ENCODE measurements around the gene LUZP2.

DNA sequence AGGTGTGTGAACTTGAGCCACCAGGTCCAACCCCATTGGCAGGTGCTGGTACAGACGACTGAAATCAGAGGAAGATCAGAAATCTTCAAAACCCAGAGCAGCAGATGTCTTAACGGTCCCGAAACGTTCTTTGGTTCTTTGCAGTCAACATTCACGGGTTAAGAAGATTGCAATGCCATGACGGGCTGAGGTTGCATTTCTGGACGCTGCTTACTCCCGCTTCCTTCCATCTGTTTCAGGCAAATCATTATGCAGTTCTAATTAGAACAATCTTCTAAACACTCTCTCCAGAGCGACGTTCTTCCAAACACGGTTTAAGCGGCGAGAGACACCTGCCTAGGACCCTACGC is 492 bp upstream of the LUZP2 start:
- TF ChIP-seq, protein P1, sequence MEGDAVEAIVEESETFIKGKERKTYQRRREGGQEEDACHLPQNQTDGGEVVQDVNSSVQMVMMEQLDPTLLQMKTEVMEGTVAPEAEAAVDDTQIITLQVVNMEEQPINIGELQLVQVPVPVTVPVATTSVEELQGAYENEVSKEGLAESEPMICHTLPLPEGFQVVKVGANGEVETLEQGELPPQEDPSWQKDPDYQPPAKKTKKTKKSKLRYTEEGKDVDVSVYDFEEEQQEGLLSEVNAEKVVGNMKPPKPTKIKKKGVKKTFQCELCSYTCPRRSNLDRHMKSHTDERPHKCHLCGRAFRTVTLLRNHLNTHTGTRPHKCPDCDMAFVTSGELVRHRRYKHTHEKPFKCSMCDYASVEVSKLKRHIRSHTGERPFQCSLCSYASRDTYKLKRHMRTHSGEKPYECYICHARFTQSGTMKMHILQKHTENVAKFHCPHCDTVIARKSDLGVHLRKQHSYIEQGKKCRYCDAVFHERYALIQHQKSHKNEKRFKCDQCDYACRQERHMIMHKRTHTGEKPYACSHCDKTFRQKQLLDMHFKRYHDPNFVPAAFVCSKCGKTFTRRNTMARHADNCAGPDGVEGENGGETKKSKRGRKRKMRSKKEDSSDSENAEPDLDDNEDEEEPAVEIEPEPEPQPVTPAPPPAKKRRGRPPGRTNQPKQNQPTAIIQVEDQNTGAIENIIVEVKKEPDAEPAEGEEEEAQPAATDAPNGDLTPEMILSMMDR (conservative IDR thresholded peaks at IDR 0.05; ENCODE audit: low read length) = no peak
- TF ChIP-seq EZH2phosphoT487 (IDR thresholded peaks at IDR 0.05; ENCODE audit: borderline replicate concordance, low read depth, low read length) = no peak
